ENCODE measurements around the gene VSTM2L.

The VSTM2L gene

GRCh38 chr20:37896932-37897548 is 5.9 kb upstream of the VSTM2L start:
- no peaks in the 10 kb centered on the region for H3K9me2 ChIP-seq (ENCODE audit: low read depth, low read length)
- no peaks in the 10 kb centered on the region for H3K36me3 ChIP-seq (ENCODE audit: insufficient read depth, low read length)
- no peak overlapping the region for H3K4me3 ChIP-seq (ENCODE audit: low read depth, low read length, poor library complexity, severe bottlenecking)
- H2AFZ ChIP-seq (ENCODE audit: low read length), result no peak overlapping the region
- H3F3A ChIP-seq (ENCODE audit: insufficient read depth, low read length), result no peaks in the 10 kb centered on the region
- no peaks in the 10 kb centered on the region for H3K27me3 ChIP-seq (ENCODE audit: insufficient read depth, low read length)
- no peaks in the 10 kb centered on the region for H4K20me1 ChIP-seq (ENCODE audit: insufficient read depth, low read length)
- no peaks in the 10 kb centered on the region for H3K4me1 ChIP-seq (ENCODE audit: insufficient read depth, low read length, severe bottlenecking)
- H3K9me3 ChIP-seq (ENCODE audit: low read length), result no peaks in the 10 kb centered on the region
- no peak overlapping the region for H3K9ac ChIP-seq (ENCODE audit: low read length)
- no peak for TF ChIP-seq EZH2 (IDR thresholded peaks at IDR 0.05; ENCODE audit: borderline replicate concordance, low read length)
- TF ChIP-seq, protein P1, sequence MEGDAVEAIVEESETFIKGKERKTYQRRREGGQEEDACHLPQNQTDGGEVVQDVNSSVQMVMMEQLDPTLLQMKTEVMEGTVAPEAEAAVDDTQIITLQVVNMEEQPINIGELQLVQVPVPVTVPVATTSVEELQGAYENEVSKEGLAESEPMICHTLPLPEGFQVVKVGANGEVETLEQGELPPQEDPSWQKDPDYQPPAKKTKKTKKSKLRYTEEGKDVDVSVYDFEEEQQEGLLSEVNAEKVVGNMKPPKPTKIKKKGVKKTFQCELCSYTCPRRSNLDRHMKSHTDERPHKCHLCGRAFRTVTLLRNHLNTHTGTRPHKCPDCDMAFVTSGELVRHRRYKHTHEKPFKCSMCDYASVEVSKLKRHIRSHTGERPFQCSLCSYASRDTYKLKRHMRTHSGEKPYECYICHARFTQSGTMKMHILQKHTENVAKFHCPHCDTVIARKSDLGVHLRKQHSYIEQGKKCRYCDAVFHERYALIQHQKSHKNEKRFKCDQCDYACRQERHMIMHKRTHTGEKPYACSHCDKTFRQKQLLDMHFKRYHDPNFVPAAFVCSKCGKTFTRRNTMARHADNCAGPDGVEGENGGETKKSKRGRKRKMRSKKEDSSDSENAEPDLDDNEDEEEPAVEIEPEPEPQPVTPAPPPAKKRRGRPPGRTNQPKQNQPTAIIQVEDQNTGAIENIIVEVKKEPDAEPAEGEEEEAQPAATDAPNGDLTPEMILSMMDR (IDR thresholded peaks at IDR 0.05; ENCODE audit: low read length), result peak; percentile 46
- H3K27ac ChIP-seq (ENCODE audit: low read depth, low read length, poor library complexity, severe bottlenecking), result no peak overlapping the region
- H3K79me2 ChIP-seq (ENCODE audit: insufficient read depth, low read length), result no peaks in the 10 kb centered on the region
- no peak overlapping the region for H3K4me2 ChIP-seq (ENCODE audit: low read length)

DNA sequence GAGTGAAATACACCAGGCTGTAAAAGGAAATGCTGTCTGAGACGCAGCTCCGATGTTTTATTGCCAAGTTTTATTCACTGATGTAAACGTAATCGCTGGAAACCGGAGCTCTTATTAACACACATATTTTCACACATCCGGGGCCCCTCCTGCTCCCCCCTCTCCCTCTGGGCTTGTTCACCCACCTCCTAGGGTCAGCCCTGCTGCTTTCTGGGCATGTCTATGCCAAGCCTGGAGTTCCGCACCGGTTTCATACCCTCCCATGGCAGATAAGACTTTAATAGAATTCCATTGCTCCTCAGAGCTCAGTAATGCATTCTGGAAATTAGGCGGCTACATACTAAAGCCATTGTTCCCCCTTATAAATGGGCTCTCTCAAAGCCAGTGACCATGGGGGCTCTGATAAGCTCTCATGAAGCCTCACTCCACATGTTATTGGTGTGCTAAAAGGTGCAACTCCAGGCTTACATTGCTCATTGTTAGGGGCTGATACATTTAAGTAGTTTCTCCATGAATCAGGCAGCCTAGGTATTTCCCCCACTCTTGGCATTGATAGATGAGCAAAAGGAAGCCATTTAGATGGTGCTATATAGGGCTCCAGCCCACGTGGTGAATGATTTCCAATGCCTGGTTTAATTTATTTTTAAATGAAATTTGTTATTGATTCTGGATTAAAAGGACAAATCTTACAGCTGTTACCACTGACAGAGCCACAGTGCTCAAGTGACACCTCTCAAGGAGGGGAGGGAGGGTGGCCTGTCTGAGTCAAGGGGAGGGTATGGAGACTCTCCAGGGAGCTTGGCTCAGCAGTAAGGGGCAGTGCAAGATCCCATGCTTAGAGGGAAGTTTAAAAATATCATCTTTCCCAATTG is 4.5 kb upstream of the VSTM2L start:
- no peak overlapping the region for H3K9ac ChIP-seq (ENCODE audit: low read length)
- no peaks in the 10 kb centered on the region for H3K27me3 ChIP-seq (ENCODE audit: insufficient read depth, low read length)
- H2AFZ ChIP-seq (ENCODE audit: low read length), result no peak overlapping the region
- H3K4me3 ChIP-seq (ENCODE audit: low read depth, low read length, poor library complexity, severe bottlenecking), result no peak overlapping the region
- H3K79me2 ChIP-seq (ENCODE audit: insufficient read depth, low read length), result no peaks in the 10 kb centered on the region
- TF ChIP-seq EZH2 (IDR thresholded peaks at IDR 0.05; ENCODE audit: borderline replicate concordance, low read length), result no peak
- no peaks in the 10 kb centered on the region for H3K9me2 ChIP-seq (ENCODE audit: low read depth, low read length)
- no peaks in the 10 kb centered on the region for H3K4me1 ChIP-seq (ENCODE audit: insufficient read depth, low read length, severe bottlenecking)
- H3K27ac ChIP-seq (ENCODE audit: low read depth, low read length, poor library complexity, severe bottlenecking), result no peak overlapping the region
- no peak overlapping the region for H3K4me2 ChIP-seq (ENCODE audit: low read length)
- no peaks in the 10 kb centered on the region for H4K20me1 ChIP-seq (ENCODE audit: insufficient read depth, low read length)
- no peaks in the 10 kb centered on the region for H3F3A ChIP-seq (ENCODE audit: insufficient read depth, low read length)
- no peaks in the 10 kb centered on the region for H3K9me3 ChIP-seq (ENCODE audit: low read length)
- no peaks in the 10 kb centered on the region for H3K36me3 ChIP-seq (ENCODE audit: insufficient read depth, low read length)

- Histone ChIP-seq H3K27me3 (ENCODE audit: insufficient read depth, low read length) (no peaks in the 10 kb centered on the region), H3K4me1 (ENCODE audit: insufficient read depth, low read length, severe bottlenecking) (no peaks in the 10 kb centered on the region)
Observed at GRCh38 chr20:37899105-37900045, 3.6 kb upstream of the VSTM2L start.

More at GRCh38 chr20:37899105-37900045, 3.6 kb upstream of the VSTM2L start:
- H3K4me2 ChIP-seq (ENCODE audit: low read length), result no peak overlapping the region
- H4K20me1 ChIP-seq (ENCODE audit: insufficient read depth, low read length), result no peaks in the 10 kb centered on the region
- no peaks in the 10 kb centered on the region for H3K9me2 ChIP-seq (ENCODE audit: low read depth, low read length)
- no peaks in the 10 kb centered on the region for H3K36me3 ChIP-seq (ENCODE audit: insufficient read depth, low read length)
- H2AFZ ChIP-seq (ENCODE audit: low read length), result no peak overlapping the region
- no peaks in the 10 kb centered on the region for H3F3A ChIP-seq (ENCODE audit: insufficient read depth, low read length)
- no peak overlapping the region for H3K27ac ChIP-seq (ENCODE audit: low read depth, low read length, poor library complexity, severe bottlenecking)
- no peak for TF ChIP-seq EZH2 (IDR thresholded peaks at IDR 0.05; ENCODE audit: borderline replicate concordance, low read length)
- TF ChIP-seq, protein P1 (IDR thresholded peaks at IDR 0.05; ENCODE audit: low read length), result no peak
- no peak overlapping the region for H3K9ac ChIP-seq (ENCODE audit: low read length)
- H3K9me3 ChIP-seq (ENCODE audit: low read length), result no peaks in the 10 kb centered on the region
- H3K4me3 ChIP-seq (ENCODE audit: low read depth, low read length, poor library complexity, severe bottlenecking), result no peak overlapping the region
- no peaks in the 10 kb centered on the region for H3K79me2 ChIP-seq (ENCODE audit: insufficient read depth, low read length)

All from OCI-LY1 (cell line).